ENCODE results near the gene ETNPPL. TPM values are rescaled to one million over a fixed set of nuclear protein-coding genes. Genes with fewer than 3 reads are reported as not detected.

ETNPPL gene
- total RNA-seq, 1 experiment from 2014 or later, result not detected

DNA sequence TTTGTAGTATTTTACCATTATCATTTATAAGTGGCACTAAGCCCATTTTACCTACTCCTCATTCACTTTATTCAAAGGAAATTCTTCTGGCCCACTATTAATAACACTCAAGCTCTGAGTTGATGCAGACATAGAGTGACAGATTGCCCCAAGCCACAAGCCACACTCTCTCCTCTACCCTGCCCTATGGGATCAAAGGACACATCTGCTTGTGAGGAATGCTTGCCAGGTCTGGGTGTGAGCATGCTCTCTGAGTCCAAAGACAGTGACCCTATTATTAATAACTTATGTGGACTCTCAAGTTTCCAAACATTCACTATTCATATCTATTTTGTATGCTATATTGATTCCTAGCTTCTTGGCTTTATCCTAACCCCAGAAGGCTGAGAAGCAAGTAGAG lies 18.5 kb downstream of the ETNPPL start:
- Histone ChIP-seq H3K4me3 (ENCODE audit: low read length) (no peak overlapping the region), H3K4me2 (ENCODE audit: low read length) (no peak overlapping the region), H2AFZ (ENCODE audit: low read length) (no peak overlapping the region), H3K9ac (ENCODE audit: low read length) (no peak overlapping the region), H3K4me1 (ENCODE audit: insufficient read depth, low read length) (no peaks in the 10 kb centered on the region), H3K9me2 (replicated peaks; ENCODE audit: low read length) (no peaks in the 10 kb centered on the region), H3K9me3 (ENCODE audit: low read length) (no peaks in the 10 kb centered on the region), H3K27me3 (ENCODE audit: low read length) (peaks cover 9% of the 10 kb centered on the region; the same call in 1 of the 2 replicates), H3K36me3 (ENCODE audit: low read depth, low read length) (no peaks in the 10 kb centered on the region), H3K27ac (ENCODE audit: low read length) (no peak overlapping the region), H4K20me1 (ENCODE audit: low read length) (no peaks in the 10 kb centered on the region), H3K79me2 (ENCODE audit: low read length) (no peaks in the 10 kb centered on the region), H3F3A (ENCODE audit: low read length, unreplicated experiment) (no peaks in the 10 kb centered on the region)
- CTCF ChIA-PET, result no interaction called here
- BruUV-seq (replicated peaks), result no TSS peak
- no peak for DNase-seq
- TF ChIP-seq, protein P1, sequence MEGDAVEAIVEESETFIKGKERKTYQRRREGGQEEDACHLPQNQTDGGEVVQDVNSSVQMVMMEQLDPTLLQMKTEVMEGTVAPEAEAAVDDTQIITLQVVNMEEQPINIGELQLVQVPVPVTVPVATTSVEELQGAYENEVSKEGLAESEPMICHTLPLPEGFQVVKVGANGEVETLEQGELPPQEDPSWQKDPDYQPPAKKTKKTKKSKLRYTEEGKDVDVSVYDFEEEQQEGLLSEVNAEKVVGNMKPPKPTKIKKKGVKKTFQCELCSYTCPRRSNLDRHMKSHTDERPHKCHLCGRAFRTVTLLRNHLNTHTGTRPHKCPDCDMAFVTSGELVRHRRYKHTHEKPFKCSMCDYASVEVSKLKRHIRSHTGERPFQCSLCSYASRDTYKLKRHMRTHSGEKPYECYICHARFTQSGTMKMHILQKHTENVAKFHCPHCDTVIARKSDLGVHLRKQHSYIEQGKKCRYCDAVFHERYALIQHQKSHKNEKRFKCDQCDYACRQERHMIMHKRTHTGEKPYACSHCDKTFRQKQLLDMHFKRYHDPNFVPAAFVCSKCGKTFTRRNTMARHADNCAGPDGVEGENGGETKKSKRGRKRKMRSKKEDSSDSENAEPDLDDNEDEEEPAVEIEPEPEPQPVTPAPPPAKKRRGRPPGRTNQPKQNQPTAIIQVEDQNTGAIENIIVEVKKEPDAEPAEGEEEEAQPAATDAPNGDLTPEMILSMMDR (conservative IDR thresholded peaks at IDR 0.05; ENCODE audit: low read depth, low read length), result no peak
- TF ChIP-seq EZH2phosphoT487 (IDR thresholded peaks at IDR 0.05; ENCODE audit: borderline replicate concordance, low read length) (no peak), EZH2 (IDR thresholded peaks at IDR 0.05; ENCODE audit: low read length, unreplicated experiment) (no peak)
- intact Hi-C loops (cut with micrococcal nuclease), result no loop called here
- POLR2A ChIA-PET (ENCODE audit: unreplicated experiment), result no interaction called here
- no peak for ATAC-seq

DNA sequence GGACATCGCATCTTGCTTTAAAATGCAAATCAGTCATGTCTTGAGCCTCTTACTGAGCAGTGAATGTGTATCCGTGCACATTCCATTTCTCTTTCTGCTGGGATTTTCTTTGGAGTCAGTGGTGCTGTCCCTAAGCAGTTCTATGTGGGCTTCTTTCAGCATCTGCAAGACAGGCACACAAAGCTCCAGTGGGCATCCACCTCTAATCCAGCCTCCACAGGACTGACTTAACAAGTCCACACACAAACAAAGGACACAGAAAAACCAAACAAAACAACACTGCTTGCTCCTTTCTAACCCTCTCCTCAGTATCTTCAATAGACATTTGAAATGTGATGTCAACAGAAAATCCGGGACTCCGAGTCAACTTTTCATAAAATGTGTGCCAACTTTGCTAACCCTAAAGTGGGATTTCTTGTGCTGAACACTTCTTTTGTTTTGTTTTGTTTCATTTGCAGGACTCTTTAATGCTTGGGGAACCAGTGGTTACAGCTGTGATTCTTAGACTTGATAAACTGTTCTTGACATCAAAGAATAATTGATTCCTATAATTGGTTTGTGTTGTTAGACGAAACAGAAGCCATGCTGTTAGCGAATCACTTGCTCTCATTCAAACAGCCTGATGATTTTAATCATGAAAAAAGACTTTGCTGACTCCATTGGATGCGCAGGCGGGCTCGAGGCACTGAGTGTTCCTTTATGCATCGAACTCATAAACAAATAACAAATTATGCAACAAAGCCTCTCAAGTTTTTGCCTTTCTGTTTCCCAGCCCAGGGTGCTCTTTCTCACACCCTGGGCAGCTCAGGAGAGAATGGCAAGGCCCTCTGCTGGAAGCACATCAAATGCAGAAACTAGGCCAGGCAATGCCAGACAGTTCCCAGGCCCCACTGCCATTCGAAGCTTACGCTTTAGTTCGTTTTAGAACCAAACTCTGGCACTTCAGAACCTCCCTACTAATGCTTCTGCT lies 20.1 kb downstream of the ETNPPL start:
- no peaks in the 10 kb centered on the region for H3K9me2 ChIP-seq (replicated peaks; ENCODE audit: low read length)
- no peaks in the 10 kb centered on the region for H3K79me2 ChIP-seq (ENCODE audit: low read length)
- ChIA-PET CTCF (no interaction called here), POLR2A (ENCODE audit: unreplicated experiment) (no interaction called here)
- H3K9me3 ChIP-seq (ENCODE audit: low read length), result no peaks in the 10 kb centered on the region
- H3K4me2 ChIP-seq (ENCODE audit: low read length), result no peak overlapping the region
- no peak overlapping the region for H3K9ac ChIP-seq (ENCODE audit: low read length)
- H2AFZ ChIP-seq (ENCODE audit: low read length), result no peak overlapping the region
- H3K4me1 ChIP-seq (ENCODE audit: insufficient read depth, low read length), result no peaks in the 10 kb centered on the region
- no peak overlapping the region for H3K4me3 ChIP-seq (ENCODE audit: low read length)
- intact Hi-C loops (cut with micrococcal nuclease), result no loop called here
- TF ChIP-seq EZH2phosphoT487 (IDR thresholded peaks at IDR 0.05; ENCODE audit: borderline replicate concordance, low read length), result no peak
- TF ChIP-seq, protein P1 (conservative IDR thresholded peaks at IDR 0.05; ENCODE audit: low read depth, low read length), result no peak
- TF ChIP-seq EZH2 (IDR thresholded peaks at IDR 0.05; ENCODE audit: low read length, unreplicated experiment), result no peak
- no TSS peak for BruUV-seq (replicated peaks)
- ATAC-seq (no peak), DNase-seq (no peak)
- H3K27ac ChIP-seq (ENCODE audit: low read length), result no peak overlapping the region
- H4K20me1 ChIP-seq (ENCODE audit: low read length), result no peaks in the 10 kb centered on the region
- H3F3A ChIP-seq (ENCODE audit: low read length, unreplicated experiment), result no peaks in the 10 kb centered on the region
- H3K36me3 ChIP-seq (ENCODE audit: low read depth, low read length), result no peaks in the 10 kb centered on the region
- H3K27me3 ChIP-seq (ENCODE audit: low read length), result peaks cover 9% of the 10 kb centered on the region; the same call in 1 of the 2 replicates
